DND-41 (cell line): Measurements from ENCODE around the gene ARHGDIA.
"Not testable (repeated sequence)": the region's sequence is repeated elsewhere in the genome, so short reads cannot be mapped to it uniquely, and the experiment has no call there.

ENCODE experiments used
- ATAC-seq: fragments of 200-7000 bp; cut with Tn5 transposase; 3 replicates; pipeline ENCODE4 v1.9.1; 2021; ENCODE audit warnings: low read depth; ENCODE audit not compliant: insufficient read depth
- DNase-seq: peaks from one replicate; pipeline ENCODE4 v3.0.0-alpha.2; 2020
- H2AFZ ChIP-seq: 2 replicates; pipeline ENCODE4 v1.6.0; 2012; ENCODE audit warnings: low read depth, low read length
- H3K27ac ChIP-seq: 2 replicates; pipeline ENCODE4 v1.5.1; 2012; ENCODE audit warnings: low read length, inconsistent platforms
- H3K27me3 ChIP-seq: fragments of 200-600 bp; sonication (generic); 2 replicates; pipeline ENCODE4 v1.6.0; 2012; ENCODE audit warnings: low read length, mild to moderate bottlenecking, inconsistent platforms; ENCODE audit not compliant: insufficient read depth, poor library complexity
- H3K36me3 ChIP-seq: 2 replicates; pipeline ENCODE4 v1.5.1; 2012; ENCODE audit warnings: low read length, inconsistent platforms; ENCODE audit not compliant: insufficient read depth
- H3K4me1 ChIP-seq: 2 replicates; pipeline ENCODE4 v1.5.1; 2012; ENCODE audit warnings: mild to moderate bottlenecking, low read length; ENCODE audit not compliant: insufficient read depth
- H3K4me2 ChIP-seq: 2 replicates; pipeline ENCODE4 v1.6.0; 2012; ENCODE audit warnings: mild to moderate bottlenecking, moderate library complexity, low read length, inconsistent platforms; ENCODE audit not compliant: insufficient read depth
- H3K4me3 ChIP-seq, 2 experiments: fragments of 200-600 bp in 1 of 2; shearing (Covaris generic) in 1 of 2; 2 replicates each; pipeline ENCODE4 v1.5.1; 2012 to 2016; ENCODE audit warnings: inconsistent platforms in 2 of 2, low read length in 2 of 2, mild to moderate bottlenecking in 2 of 2, low read depth in 1 of 2, moderate library complexity in 1 of 2
- H3K79me2 ChIP-seq: 2 replicates; pipeline ENCODE4 v1.6.0; 2012; ENCODE audit warnings: low read length, inconsistent platforms; ENCODE audit not compliant: insufficient read depth
- H3K9ac ChIP-seq: 2 replicates; pipeline ENCODE4 v1.6.0; 2012; ENCODE audit warnings: low read depth, mild to moderate bottlenecking, inconsistent platforms, low read length, moderate library complexity
- H3K9me3 ChIP-seq: 2 replicates; pipeline ENCODE4 v1.5.1; 2012; ENCODE audit warnings: low read length, moderate library complexity, mild to moderate bottlenecking, inconsistent platforms; ENCODE audit not compliant: insufficient read depth, severe bottlenecking
- H4K20me1 ChIP-seq: 2 replicates; pipeline ENCODE4 v1.6.0; 2012; ENCODE audit warnings: low read length; ENCODE audit not compliant: insufficient read depth
- EZH2 ChIP-seq: IDR thresholded peaks from 3 replicates; pipeline ENCODE4 v1.6.1; 2012; ENCODE audit warnings: borderline replicate concordance, low read depth, mild to moderate bottlenecking, moderate library complexity, low read length, inconsistent platforms; ENCODE audit not compliant: severe bottlenecking
- TF ChIP-seq, protein P1 (sequence below): IDR thresholded peaks from 2 replicates; pipeline ENCODE4 v1.5.1; 2012; ENCODE audit warnings: borderline replicate concordance, low read length, moderate library complexity, mild to moderate bottlenecking; ENCODE audit not compliant: poor library complexity, severe bottlenecking; ENCODE audit errors: extremely low read depth

Gene ARHGDIA

DNA sequence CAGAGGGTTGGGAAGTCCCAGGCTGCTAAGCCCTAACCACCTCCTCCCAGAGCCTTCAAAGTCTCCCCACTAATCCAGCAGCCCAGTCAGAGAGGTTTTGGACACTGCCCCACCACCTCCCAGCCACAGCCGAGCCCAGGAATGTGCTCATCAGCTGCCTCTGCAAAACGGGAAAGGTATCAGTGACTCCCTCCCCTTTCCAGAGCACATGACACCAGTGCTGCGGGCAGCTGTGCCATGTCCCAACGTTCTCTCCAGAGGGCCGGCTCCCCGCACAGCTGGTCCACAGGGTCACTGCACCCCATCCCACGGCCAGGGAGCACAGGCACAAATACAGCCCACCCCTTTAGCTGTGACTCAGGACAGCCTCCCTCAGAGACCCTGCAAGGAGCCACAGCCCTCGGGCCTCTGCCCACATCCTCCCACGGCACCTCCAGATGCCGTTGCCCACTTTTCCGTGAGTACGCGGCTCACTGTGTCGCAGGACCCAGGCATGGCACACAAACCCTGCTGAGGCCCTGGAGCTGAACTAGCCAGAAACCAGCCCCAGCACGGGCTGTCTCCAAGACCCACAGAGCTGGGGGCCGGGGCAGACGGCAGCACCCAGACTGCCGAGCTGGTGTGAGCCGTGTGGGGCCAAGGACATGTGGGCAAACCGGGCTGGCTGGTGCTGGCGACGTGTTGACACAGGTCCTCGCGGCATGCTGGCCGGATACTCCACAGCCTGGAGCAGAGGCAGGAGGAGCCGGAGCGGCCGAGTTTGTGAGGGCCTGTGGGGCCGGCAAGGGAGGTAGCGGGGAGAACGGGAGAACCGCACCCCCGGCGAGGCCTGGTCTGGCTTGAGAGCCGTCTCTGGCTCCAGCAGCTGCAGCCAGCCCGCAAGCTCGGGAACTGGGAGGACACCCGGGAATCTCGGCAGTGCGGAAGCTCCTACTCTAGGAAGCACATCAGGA, 30.0 kb downstream of the ARHGDIA start:
- ATAC-seq: peak; percentile 25; the same call in 2 of the 3 replicates
- H3K4me2 ChIP-seq: no peak overlapping the region
- no peak overlapping the region for H2AFZ ChIP-seq
- no peak overlapping the region for H3K4me3 ChIP-seq
- no peaks in the 10 kb centered on the region for H3K4me1 ChIP-seq
- no peaks in the 10 kb centered on the region for H3K27me3 ChIP-seq
- TF ChIP-seq EZH2: no peak
- TF ChIP-seq, protein P1, sequence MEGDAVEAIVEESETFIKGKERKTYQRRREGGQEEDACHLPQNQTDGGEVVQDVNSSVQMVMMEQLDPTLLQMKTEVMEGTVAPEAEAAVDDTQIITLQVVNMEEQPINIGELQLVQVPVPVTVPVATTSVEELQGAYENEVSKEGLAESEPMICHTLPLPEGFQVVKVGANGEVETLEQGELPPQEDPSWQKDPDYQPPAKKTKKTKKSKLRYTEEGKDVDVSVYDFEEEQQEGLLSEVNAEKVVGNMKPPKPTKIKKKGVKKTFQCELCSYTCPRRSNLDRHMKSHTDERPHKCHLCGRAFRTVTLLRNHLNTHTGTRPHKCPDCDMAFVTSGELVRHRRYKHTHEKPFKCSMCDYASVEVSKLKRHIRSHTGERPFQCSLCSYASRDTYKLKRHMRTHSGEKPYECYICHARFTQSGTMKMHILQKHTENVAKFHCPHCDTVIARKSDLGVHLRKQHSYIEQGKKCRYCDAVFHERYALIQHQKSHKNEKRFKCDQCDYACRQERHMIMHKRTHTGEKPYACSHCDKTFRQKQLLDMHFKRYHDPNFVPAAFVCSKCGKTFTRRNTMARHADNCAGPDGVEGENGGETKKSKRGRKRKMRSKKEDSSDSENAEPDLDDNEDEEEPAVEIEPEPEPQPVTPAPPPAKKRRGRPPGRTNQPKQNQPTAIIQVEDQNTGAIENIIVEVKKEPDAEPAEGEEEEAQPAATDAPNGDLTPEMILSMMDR: no peak
- peaks cover 37% of the 10 kb centered on the region for H3K36me3 ChIP-seq
- H3K9ac ChIP-seq: no peak overlapping the region
- H4K20me1 ChIP-seq: peaks cover 28% of the 10 kb centered on the region
- H3K79me2 ChIP-seq: no peaks in the 10 kb centered on the region
- no peak for DNase-seq
- H3K9me3 ChIP-seq: no peaks in the 10 kb centered on the region
- H3K27ac ChIP-seq: no peak overlapping the region

DNA sequence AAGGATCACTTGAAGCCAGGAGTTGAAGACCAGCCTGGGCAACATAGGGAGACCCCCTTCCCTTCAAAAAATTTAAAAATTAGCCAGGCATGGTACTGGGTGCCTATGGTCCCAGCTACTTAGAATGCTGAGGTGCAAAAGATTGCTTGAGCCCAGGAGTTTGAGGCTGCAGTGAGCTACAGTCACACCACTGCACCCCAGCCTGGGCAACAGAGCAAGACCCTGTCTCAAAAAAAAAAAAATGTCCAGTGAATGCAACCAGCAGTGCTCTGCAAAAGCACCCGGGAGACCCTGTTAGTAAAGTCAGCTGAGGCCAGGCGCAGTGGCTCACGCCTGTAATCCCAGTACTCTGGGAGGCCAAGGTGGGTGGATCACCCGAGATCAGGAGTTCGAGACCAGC, 31.1 kb downstream of the ARHGDIA start:
- H3K36me3 ChIP-seq: peaks cover 27% of the 10 kb centered on the region
- H3K79me2 ChIP-seq, H3K4me3 ChIP-seq, H2AFZ ChIP-seq, H3K4me2 ChIP-seq, H3K9me3 ChIP-seq, H3K9ac ChIP-seq, H3K4me1 ChIP-seq, H3K27ac ChIP-seq, ATAC-seq, DNase-seq, H3K27me3 ChIP-seq: not testable (repeated sequence)
- peaks cover 21% of the 10 kb centered on the region for H4K20me1 ChIP-seq

DNA sequence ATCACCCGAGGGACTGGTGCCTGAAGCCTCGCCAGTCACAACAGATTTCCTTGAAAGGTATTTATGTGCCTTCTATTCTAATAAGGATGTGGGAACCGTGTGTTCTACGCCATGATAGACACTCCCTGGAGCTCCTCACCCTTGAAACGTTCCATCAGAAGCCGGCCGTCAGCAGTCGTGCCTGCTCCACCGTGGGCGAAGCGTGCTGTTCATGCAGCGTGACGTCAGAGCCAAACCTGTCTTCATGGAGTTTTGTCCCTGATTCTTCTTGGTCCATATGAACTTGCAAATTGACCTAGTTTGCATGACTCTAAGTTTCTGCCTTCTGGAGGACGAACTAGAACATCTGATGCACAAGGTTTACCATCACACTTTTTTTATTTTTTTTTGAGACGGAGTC, 31.8 kb downstream of the ARHGDIA start:
- peaks cover 13% of the 10 kb centered on the region for H4K20me1 ChIP-seq
- H3K9me3 ChIP-seq: no peaks in the 10 kb centered on the region
- H3K36me3 ChIP-seq: peaks cover 19% of the 10 kb centered on the region
- H2AFZ ChIP-seq: no peak overlapping the region
- H3K9ac ChIP-seq: no peak overlapping the region
- H3K27me3 ChIP-seq: no peaks in the 10 kb centered on the region
- H3K4me1 ChIP-seq: peaks cover 3% of the 10 kb centered on the region
- no peak overlapping the region for H3K4me2 ChIP-seq
- H3K27ac ChIP-seq: no peak overlapping the region
- no peak for TF ChIP-seq EZH2
- TF ChIP-seq, protein P1: no peak
- ATAC-seq: no peak
- no peaks in the 10 kb centered on the region for H3K79me2 ChIP-seq
- no peak overlapping the region for H3K4me3 ChIP-seq
- DNase-seq: no peak

DNA sequence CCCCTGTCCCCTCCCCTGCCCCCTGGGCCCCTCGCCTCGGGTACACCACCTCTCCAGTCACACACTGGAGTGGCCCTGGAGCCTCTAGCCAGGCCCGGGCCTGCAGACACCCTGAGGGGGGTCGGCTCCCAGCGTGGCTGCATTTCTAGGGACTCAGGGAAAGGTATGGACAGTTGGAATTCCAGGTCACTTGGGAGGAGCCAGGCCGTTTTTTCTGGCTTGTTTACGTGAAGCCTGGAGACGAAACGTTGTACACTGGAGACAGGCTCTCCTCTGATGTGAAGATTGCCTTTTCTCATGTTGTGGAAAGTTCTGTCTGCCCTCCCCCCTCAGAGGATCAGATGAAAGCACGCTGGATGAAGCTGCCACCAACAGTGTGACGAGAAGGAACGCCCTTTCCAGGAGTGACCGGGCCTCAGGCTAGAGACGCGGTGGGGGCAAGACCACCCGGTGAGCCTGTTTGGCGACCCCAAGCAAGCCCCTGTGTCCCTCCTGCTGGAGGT, 32.3 kb downstream of the ARHGDIA start:
- H3K4me1 ChIP-seq: peaks cover 8% of the 10 kb centered on the region
- no peak overlapping the region for H3K9ac ChIP-seq
- H3K27ac ChIP-seq: no peak overlapping the region
- no peaks in the 10 kb centered on the region for H3K27me3 ChIP-seq
- ATAC-seq: no peak
- H3K4me2 ChIP-seq: no peak overlapping the region
- H3K9me3 ChIP-seq: no peaks in the 10 kb centered on the region
- H3K36me3 ChIP-seq: peaks cover 14% of the 10 kb centered on the region
- H3K79me2 ChIP-seq: peaks cover 3% of the 10 kb centered on the region
- TF ChIP-seq, protein P1: no peak
- no peak for TF ChIP-seq EZH2
- no peak overlapping the region for H2AFZ ChIP-seq
- DNase-seq: no peak
- H3K4me3 ChIP-seq: no peak overlapping the region
- peaks cover 11% of the 10 kb centered on the region for H4K20me1 ChIP-seq
